Measurements from ENCODE around the gene COL6A3. TPM values are rescaled to one million over a fixed set of nuclear protein-coding genes. Genes with fewer than 3 reads are reported as not detected.

COL6A3 gene
- total RNA-seq, 1 experiment from 2014 or later, result 1.2 TPM

DNA sequence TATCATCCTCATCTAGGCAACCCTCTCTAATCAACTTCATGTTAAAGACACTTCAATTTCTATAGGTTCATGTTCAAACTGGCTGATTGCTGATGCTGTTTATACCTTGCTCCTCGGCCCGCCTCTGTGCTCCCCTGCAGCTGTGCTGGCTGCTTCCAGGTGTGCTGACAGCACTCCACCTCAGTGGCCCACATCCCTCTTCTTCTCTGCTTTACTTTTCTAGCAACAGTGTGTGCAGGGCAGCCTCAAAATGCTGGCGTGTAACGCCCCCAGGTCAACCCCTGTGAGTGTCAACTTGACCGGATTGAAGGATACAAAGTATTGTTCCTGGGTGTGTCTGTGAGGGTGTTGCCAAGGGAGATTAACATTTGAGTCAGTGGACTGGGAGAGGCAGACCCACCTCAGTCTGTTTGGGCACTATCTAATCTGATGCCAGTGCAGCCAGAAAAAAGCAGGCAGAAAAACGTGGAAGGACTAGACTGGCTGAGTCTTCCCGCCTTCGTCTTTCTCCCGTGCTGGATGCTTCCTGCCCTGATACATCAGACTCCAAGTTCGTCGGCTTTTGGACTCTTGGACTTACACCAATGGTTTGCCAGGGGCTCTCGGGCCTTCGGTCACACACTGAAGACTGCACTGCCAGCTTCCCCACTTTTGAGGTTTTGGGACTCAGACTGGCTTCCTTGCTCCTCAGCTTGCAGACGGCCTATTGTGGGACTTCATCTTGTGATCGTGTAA lies 94.7 kb downstream of the COL6A3 start:
- no peaks in the 10 kb centered on the region for H3K36me3 ChIP-seq (ENCODE audit: control insufficient read depth in 1 of 2, insufficient read depth in 2 of 2, low read length in 2 of 2)
- H2AFZ ChIP-seq (ENCODE audit: low read depth, low read length, poor library complexity, severe bottlenecking), result no peak overlapping the region
- POLR2A ChIA-PET, result no interaction called here
- no peak overlapping the region for H3K4me3 ChIP-seq (replicated peaks in 1 of 2; ENCODE audit: low read depth in 1 of 2, low read length in 2 of 2)
- H3K27ac ChIP-seq (ENCODE audit: low read depth, low read length), result no peak overlapping the region
- no peaks in the 10 kb centered on the region for H3K9me3 ChIP-seq (ENCODE audit: control insufficient read depth in 1 of 2, insufficient read depth in 1 of 2, low read depth in 1 of 2, low read length in 2 of 2)
- intact Hi-C loops (cut with micrococcal nuclease), result no loop called here
- no peak overlapping the region for H3K9ac ChIP-seq (ENCODE audit: low read length)
- H4K20me1 ChIP-seq (ENCODE audit: insufficient read depth), result no peaks in the 10 kb centered on the region
- DNase-seq (ENCODE audit: low read depth, low spot score) (no peak), ATAC-seq (no peak)
- no peaks in the 10 kb centered on the region for H3K9me2 ChIP-seq (ENCODE audit: insufficient read depth)
- H3K27me3 ChIP-seq (ENCODE audit: insufficient read depth, low read length), result peaks cover 4% of the 10 kb centered on the region; the same call in 1 of the 2 replicates
- CTCF ChIA-PET, result interaction anchor here (2.0 kb wide), 1 partner anchor 154 kb away, joined by 8 read pairs; no protein-coding TSS in a partner anchor
- no peaks in the 10 kb centered on the region for H3K4me1 ChIP-seq (ENCODE audit: control insufficient read depth in 1 of 2, insufficient read depth in 2 of 2, low read length in 2 of 2)
- no TSS peak for BruUV-seq (replicated peaks)
- RAD21 ChIA-PET (ENCODE audit: low non-redundant PET in 1 of 2, low total read pairs in 2 of 2, uncharacterized antibody in 2 of 2, unreplicated experiment in 2 of 2), result no interaction called here
- H3K79me2 ChIP-seq (ENCODE audit: insufficient read depth, low read length), result no peaks in the 10 kb centered on the region
- no peak overlapping the region for H3K4me2 ChIP-seq (ENCODE audit: low read length)
- TF ChIP-seq SP1 (IDR thresholded peaks at IDR 0.05; ENCODE audit: low read depth) (no peak), EZH2 (IDR thresholded peaks at IDR 0.05) (no peak), ZFX (IDR thresholded peaks at IDR 0.05) (no peak), POLR2AphosphoS5 (IDR thresholded peaks at IDR 0.05; ENCODE audit: low read depth, low read length) (no peak), ZNF274 (IDR thresholded peaks at IDR 0.05; ENCODE audit: low read depth, low read length) (no peak), SIN3A (IDR thresholded peaks at IDR 0.05; ENCODE audit: low read depth) (no peak), SRF (IDR thresholded peaks at IDR 0.05; ENCODE audit: low read depth) (no peak), RAD21 (IDR thresholded peaks at IDR 0.05; ENCODE audit: low read depth) (no peak), TCF7L2 (IDR thresholded peaks at IDR 0.05; ENCODE audit: borderline replicate concordance, extremely low read depth, insufficient read depth, insufficient read length) (no peak), CBX3 (IDR thresholded peaks at IDR 0.05; ENCODE audit: low read depth) (no peak), POLR2A (IDR thresholded peaks at IDR 0.05; ENCODE audit: borderline replicate concordance, extremely low read depth, insufficient read depth, insufficient read length) (no peak), FOSL1 (IDR thresholded peaks at IDR 0.05; ENCODE audit: low read depth) (no peak), EGR1 (IDR thresholded peaks at IDR 0.05; ENCODE audit: low read depth) (no peak), EZH2phosphoT487 (IDR thresholded peaks at IDR 0.05; ENCODE audit: borderline replicate concordance) (no peak), YY1 (IDR thresholded peaks at IDR 0.05; ENCODE audit: extremely low read depth, insufficient replicate concordance, low read depth, low read length) (no peak), ELF1 (IDR thresholded peaks at IDR 0.05; ENCODE audit: borderline replicate concordance, low read depth) (no peak)
- TF ChIP-seq, protein P1, sequence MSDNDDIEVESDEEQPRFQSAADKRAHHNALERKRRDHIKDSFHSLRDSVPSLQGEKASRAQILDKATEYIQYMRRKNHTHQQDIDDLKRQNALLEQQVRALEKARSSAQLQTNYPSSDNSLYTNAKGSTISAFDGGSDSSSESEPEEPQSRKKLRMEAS (IDR thresholded peaks at IDR 0.05), result no peak
- TF ChIP-seq, protein P2, sequence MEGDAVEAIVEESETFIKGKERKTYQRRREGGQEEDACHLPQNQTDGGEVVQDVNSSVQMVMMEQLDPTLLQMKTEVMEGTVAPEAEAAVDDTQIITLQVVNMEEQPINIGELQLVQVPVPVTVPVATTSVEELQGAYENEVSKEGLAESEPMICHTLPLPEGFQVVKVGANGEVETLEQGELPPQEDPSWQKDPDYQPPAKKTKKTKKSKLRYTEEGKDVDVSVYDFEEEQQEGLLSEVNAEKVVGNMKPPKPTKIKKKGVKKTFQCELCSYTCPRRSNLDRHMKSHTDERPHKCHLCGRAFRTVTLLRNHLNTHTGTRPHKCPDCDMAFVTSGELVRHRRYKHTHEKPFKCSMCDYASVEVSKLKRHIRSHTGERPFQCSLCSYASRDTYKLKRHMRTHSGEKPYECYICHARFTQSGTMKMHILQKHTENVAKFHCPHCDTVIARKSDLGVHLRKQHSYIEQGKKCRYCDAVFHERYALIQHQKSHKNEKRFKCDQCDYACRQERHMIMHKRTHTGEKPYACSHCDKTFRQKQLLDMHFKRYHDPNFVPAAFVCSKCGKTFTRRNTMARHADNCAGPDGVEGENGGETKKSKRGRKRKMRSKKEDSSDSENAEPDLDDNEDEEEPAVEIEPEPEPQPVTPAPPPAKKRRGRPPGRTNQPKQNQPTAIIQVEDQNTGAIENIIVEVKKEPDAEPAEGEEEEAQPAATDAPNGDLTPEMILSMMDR (IDR thresholded peaks at IDR 0.05 in 2 of 3, conservative IDR thresholded peaks at IDR 0.05 in 1 of 3; ENCODE audit: borderline replicate concordance in 1 of 3, insufficient read depth in 1 of 3, low read depth in 2 of 3, low read length in 2 of 3), result no peak
- TF ChIP-seq, protein P3, sequence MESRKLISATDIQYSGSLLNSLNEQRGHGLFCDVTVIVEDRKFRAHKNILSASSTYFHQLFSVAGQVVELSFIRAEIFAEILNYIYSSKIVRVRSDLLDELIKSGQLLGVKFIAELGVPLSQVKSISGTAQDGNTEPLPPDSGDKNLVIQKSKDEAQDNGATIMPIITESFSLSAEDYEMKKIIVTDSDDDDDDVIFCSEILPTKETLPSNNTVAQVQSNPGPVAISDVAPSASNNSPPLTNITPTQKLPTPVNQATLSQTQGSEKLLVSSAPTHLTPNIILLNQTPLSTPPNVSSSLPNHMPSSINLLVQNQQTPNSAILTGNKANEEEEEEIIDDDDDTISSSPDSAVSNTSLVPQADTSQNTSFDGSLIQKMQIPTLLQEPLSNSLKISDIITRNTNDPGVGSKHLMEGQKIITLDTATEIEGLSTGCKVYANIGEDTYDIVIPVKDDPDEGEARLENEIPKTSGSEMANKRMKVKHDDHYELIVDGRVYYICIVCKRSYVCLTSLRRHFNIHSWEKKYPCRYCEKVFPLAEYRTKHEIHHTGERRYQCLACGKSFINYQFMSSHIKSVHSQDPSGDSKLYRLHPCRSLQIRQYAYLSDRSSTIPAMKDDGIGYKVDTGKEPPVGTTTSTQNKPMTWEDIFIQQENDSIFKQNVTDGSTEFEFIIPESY (IDR thresholded peaks at IDR 0.05; ENCODE audit: extremely low read depth, insufficient replicate concordance, low read length), result no peak
